Measurements from ENCODE around the gene GABRP.

Gene GABRP

DNA sequence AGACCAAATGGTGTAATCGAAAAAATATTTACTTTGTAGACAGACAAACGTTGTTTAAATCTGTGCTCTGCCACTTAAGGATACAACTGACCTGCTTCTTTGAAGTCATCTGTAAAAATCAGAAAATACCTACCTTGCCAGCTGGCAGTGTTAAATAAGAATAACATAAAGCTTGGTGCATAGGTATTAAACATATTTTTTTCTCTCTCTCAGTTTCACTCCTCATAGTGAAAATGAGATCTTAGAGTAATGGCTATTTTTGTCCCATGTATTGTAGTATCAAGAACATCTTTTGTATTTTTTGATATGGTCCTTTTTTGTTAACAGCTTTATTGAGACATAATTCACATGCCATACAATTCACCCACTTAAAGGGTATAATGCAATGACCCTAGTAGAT lies 60.3 kb downstream of the GABRP start:
- Histone ChIP-seq H3K4me3 (replicated peaks; ENCODE audit: insufficient read depth, low read length) (no peak overlapping the region), H3K27me3 (ENCODE audit: insufficient read depth, poor library complexity, severe bottlenecking) (no peaks in the 10 kb centered on the region), H3K27ac (replicated peaks) (no peak overlapping the region)
- TF ChIP-seq GABPA (IDR thresholded peaks at IDR 0.05; ENCODE audit: low read depth) (no peak), SPI1 (IDR thresholded peaks at IDR 0.05; ENCODE audit: borderline replicate concordance, low read depth) (no peak), POLR2AphosphoS5 (IDR thresholded peaks at IDR 0.05; ENCODE audit: low read depth) (no peak)
- TF ChIP-seq, protein P1, sequence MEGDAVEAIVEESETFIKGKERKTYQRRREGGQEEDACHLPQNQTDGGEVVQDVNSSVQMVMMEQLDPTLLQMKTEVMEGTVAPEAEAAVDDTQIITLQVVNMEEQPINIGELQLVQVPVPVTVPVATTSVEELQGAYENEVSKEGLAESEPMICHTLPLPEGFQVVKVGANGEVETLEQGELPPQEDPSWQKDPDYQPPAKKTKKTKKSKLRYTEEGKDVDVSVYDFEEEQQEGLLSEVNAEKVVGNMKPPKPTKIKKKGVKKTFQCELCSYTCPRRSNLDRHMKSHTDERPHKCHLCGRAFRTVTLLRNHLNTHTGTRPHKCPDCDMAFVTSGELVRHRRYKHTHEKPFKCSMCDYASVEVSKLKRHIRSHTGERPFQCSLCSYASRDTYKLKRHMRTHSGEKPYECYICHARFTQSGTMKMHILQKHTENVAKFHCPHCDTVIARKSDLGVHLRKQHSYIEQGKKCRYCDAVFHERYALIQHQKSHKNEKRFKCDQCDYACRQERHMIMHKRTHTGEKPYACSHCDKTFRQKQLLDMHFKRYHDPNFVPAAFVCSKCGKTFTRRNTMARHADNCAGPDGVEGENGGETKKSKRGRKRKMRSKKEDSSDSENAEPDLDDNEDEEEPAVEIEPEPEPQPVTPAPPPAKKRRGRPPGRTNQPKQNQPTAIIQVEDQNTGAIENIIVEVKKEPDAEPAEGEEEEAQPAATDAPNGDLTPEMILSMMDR (IDR thresholded peaks at IDR 0.05; ENCODE audit: insufficient read depth, low read length): no peak
- TF ChIP-seq, protein P2, sequence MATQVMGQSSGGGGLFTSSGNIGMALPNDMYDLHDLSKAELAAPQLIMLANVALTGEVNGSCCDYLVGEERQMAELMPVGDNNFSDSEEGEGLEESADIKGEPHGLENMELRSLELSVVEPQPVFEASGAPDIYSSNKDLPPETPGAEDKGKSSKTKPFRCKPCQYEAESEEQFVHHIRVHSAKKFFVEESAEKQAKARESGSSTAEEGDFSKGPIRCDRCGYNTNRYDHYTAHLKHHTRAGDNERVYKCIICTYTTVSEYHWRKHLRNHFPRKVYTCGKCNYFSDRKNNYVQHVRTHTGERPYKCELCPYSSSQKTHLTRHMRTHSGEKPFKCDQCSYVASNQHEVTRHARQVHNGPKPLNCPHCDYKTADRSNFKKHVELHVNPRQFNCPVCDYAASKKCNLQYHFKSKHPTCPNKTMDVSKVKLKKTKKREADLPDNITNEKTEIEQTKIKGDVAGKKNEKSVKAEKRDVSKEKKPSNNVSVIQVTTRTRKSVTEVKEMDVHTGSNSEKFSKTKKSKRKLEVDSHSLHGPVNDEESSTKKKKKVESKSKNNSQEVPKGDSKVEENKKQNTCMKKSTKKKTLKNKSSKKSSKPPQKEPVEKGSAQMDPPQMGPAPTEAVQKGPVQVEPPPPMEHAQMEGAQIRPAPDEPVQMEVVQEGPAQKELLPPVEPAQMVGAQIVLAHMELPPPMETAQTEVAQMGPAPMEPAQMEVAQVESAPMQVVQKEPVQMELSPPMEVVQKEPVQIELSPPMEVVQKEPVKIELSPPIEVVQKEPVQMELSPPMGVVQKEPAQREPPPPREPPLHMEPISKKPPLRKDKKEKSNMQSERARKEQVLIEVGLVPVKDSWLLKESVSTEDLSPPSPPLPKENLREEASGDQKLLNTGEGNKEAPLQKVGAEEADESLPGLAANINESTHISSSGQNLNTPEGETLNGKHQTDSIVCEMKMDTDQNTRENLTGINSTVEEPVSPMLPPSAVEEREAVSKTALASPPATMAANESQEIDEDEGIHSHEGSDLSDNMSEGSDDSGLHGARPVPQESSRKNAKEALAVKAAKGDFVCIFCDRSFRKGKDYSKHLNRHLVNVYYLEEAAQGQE (IDR thresholded peaks at IDR 0.05; ENCODE audit: insufficient replicate concordance, low read depth): no peak
- no peak for DNase-seq (ENCODE audit: low read depth in 1 of 2, low spot score in 1 of 2)

DNA sequence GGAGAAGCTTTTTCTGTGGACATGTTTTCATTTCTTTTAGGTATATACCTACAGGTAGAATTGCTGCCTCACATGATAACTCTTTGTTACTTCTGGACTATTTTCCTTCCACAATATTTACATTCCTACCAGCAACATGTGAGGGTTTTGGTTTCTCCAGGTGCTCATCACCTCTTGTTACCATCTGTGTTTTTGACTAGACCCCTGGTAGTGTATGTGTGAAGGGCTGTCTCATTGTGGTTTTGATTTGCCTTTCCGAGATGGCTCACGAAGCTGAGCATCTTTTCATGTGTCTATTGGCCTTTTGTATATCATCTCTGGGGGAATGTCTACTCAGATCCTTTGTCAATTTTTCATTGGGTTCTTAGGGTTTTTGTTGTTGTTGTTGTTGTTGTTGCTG lies 61.1 kb downstream of the GABRP start:
- DNase-seq (ENCODE audit: low read depth in 1 of 2, low spot score in 1 of 2): no peak
- TF ChIP-seq, protein P2 (IDR thresholded peaks at IDR 0.05; ENCODE audit: insufficient replicate concordance, low read depth): no peak
- TF ChIP-seq POLR2AphosphoS5 (IDR thresholded peaks at IDR 0.05; ENCODE audit: low read depth): no peak
- TF ChIP-seq SPI1 (IDR thresholded peaks at IDR 0.05; ENCODE audit: borderline replicate concordance, low read depth): no peak
- TF ChIP-seq GABPA (IDR thresholded peaks at IDR 0.05; ENCODE audit: low read depth): no peak
- TF ChIP-seq, protein P1 (IDR thresholded peaks at IDR 0.05; ENCODE audit: insufficient read depth, low read length): no peak
- no peaks in the 10 kb centered on the region for H3K27me3 ChIP-seq (ENCODE audit: insufficient read depth, poor library complexity, severe bottlenecking)
- no peak overlapping the region for H3K4me3 ChIP-seq (replicated peaks; ENCODE audit: insufficient read depth, low read length)
- no peak overlapping the region for H3K27ac ChIP-seq (replicated peaks)

DNA sequence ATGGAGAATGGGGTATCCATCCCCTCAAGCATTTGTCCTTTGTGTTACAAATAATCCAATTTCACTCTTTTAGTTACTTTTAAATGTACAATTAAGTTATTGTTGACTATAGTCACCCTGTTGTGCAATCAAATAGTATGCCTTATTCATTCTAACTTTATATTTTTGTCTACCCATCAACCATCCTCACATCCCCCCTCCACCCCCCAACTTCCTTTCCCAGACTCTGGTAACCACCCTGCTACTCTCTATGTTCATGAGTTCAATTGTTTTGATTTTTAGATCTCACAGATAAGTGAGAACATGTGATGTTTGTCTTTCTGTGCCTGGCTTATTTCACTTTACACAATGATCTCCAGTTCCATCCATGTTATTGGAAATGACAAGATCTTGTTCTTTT lies 62.9 kb downstream of the GABRP start:
- H3K4me3 ChIP-seq (replicated peaks; ENCODE audit: insufficient read depth, low read length): no peak overlapping the region
- no peaks in the 10 kb centered on the region for H3K27me3 ChIP-seq (ENCODE audit: insufficient read depth, poor library complexity, severe bottlenecking)
- DNase-seq (ENCODE audit: low read depth in 1 of 2, low spot score in 1 of 2): no peak
- H3K27ac ChIP-seq (replicated peaks): no peak overlapping the region
- TF ChIP-seq GABPA (IDR thresholded peaks at IDR 0.05; ENCODE audit: low read depth) (no peak), SPI1 (IDR thresholded peaks at IDR 0.05; ENCODE audit: borderline replicate concordance, low read depth) (no peak), POLR2AphosphoS5 (IDR thresholded peaks at IDR 0.05; ENCODE audit: low read depth) (no peak)
- TF ChIP-seq, protein P1 (IDR thresholded peaks at IDR 0.05; ENCODE audit: insufficient read depth, low read length): no peak

DNA sequence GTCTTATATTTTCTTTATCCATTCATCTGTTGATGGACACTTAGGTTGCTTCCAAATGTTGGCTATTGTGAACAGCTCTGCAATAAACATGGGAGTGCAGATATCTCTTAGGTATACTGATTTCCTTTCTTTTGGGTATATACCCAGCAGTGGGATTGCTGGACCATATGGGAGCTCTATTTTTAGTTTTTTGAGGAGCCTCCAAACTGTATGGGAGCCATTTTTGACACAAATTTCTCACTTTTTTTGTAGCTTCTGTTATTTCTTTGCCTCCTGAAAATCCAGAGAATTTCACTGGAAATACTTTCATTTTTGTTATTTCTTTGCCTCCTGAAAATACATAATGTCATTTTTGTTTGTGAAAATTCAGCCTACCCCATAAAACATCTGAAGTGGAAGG lies 63.3 kb downstream of the GABRP start:
- H3K4me3 ChIP-seq (replicated peaks; ENCODE audit: insufficient read depth, low read length): no peak overlapping the region
- DNase-seq (ENCODE audit: low read depth in 1 of 2, low spot score in 1 of 2): no peak
- H3K27me3 ChIP-seq (ENCODE audit: insufficient read depth, poor library complexity, severe bottlenecking): no peaks in the 10 kb centered on the region
- TF ChIP-seq, protein P1 (IDR thresholded peaks at IDR 0.05; ENCODE audit: insufficient read depth, low read length): no peak
- TF ChIP-seq SPI1 (IDR thresholded peaks at IDR 0.05; ENCODE audit: borderline replicate concordance, low read depth): no peak
- no peak for TF ChIP-seq POLR2AphosphoS5 (IDR thresholded peaks at IDR 0.05; ENCODE audit: low read depth)
- TF ChIP-seq, protein P2 (IDR thresholded peaks at IDR 0.05; ENCODE audit: insufficient replicate concordance, low read depth): no peak
- no peak for TF ChIP-seq GABPA (IDR thresholded peaks at IDR 0.05; ENCODE audit: low read depth)
- H3K27ac ChIP-seq (replicated peaks): no peak overlapping the region
